Measurements from ENCODE around the gene ADORA1. TPM values are rescaled to one million over a fixed set of nuclear protein-coding genes. Genes with fewer than 3 reads are reported as not detected.

ADORA1 gene
- total and polyA plus RNA-seq, 11 donors: 0.81 to 17.8 (median 9.5) TPM

DNA sequence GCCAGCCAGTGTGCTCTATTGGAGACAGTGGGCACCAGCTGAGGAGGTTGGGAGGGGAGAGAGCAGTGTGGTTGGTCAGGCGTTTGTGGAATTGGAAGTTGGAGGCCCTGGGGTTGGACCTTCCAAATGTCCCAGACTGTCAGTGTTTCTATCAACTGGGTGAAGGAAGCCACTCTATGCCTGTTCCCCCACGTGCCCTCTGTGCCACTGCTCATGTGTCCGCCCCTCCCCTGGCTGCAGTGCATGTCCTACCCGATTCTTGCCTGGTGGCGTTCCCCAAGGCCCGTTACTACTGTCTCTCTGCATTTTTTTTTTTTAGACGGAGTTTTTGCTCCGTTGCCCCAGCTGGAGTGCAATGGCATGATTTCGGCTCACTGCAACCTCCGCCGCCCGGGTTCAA is 21.1 kb downstream of the ADORA1 start:
- 85 to 93% (median 89%) methylated on average over 12 of the region's 12 CpGs for WGBS, 4 donors

DNA sequence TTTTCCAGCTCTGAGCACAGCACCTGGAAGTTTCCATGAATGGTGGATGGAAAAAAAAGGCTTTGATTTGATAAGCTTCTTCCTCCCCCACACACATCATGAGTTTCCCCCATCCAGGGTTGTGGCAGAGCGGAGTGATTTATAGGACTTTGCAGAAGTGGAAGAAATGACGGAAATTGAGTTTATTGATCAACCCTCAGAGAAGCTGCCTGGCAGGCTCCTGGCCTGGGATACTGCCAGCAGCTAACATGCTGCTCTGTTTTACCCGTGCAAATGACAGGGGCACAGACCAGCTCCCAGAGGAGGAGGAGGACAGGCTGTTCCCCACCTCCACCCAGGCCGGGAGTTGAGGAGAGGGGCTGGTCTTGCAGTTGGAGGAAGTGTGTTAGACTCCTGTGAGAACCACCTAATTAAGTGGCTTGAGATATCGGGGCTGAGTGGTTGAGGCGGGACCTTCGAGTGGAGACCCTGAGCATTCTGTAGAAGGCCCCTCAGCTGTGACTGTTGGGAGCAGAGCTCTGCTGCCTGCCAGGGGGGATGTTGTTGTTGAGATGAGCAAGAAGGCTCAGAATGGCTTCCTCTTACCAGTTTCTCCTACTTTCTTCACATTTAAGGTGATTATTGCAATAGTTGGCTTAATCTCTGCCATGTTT is 21.8 kb downstream of the ADORA1 start:
- 69 to 76% (median 72%) methylated on average over 7 of the region's 7 CpGs for WGBS, 4 donors
- H3K27me3 ChIP-seq: no peaks in the 10 kb centered on the region
- no peak overlapping the region for H3K4me3 ChIP-seq
- no peaks in the 10 kb centered on the region for H3K36me3 ChIP-seq
- ATAC-seq (no peak), DNase-seq (no peak)
- intact Hi-C loops (cut with DNase I): no loop called here
- H3K9me3 ChIP-seq: no peaks in the 10 kb centered on the region
- H3K27ac ChIP-seq: no peak overlapping the region
- TF ChIP-seq POLR2A (IDR thresholded peaks at IDR 0.05): no peak
- TF ChIP-seq CTCF (IDR thresholded peaks at IDR 0.05): no peak
- H3K4me1 ChIP-seq: peaks cover 0 to 22% (median 7%) of the 10 kb centered on the region in 12 donors

More for the DNA sequence above, 21.1 kb downstream of the ADORA1 start:
- DNase-seq: peak in 1 of 5 donors; percentile 18
- no peak overlapping the region for H3K4me3 ChIP-seq
- no peaks in the 10 kb centered on the region for H3K9me3 ChIP-seq
- H3K27me3 ChIP-seq: no peaks in the 10 kb centered on the region
- peaks cover 0 to 18% (median 6%) of the 10 kb centered on the region in 12 donors for H3K4me1 ChIP-seq
- peak in 1 of 4 donors; percentile 47 for ATAC-seq
- H3K27ac ChIP-seq: no peak overlapping the region
- intact Hi-C loops (cut with DNase I): no loop called here
- TF ChIP-seq CTCF (IDR thresholded peaks at IDR 0.05) (no peak), POLR2A (IDR thresholded peaks at IDR 0.05) (no peak)
- H3K36me3 ChIP-seq: no peaks in the 10 kb centered on the region

DNA sequence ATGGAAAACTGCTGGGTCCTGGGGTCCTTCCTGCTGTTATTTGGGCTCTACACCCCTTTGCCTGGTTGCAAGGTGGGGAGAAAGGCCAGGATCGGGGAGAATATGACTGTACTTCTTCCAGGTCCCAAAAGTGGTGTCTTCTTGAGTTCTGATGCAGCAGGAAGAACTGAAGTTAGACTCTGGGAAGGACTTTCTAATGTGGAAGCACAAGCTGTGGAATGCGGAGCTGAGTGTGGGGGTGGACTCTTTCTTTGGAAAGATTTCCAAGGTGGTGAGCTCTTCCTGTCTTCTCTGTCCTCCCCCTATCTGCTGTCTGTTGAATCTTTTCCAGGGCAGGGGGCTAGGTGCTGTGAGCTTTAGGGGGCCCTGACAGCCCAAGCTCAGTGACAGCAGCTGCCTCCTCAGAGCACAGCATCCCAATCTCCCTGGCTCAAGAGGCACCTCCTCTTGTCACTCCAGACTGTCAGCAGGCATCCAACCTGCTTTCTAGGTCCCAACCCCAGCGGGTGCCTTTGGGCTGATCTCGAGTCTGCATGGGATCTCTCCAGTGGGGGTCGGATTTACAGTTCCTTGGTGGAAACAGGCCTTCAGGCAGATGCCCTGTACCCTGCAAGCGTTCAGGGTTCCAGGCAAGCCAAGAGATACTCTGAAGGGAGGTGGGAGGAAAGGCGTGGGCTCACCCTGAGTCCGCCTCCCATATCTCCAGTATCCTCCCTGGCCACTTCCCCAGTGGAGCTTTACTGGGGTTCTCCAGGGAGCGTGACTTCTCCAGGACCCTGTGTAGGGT is 23.2 kb downstream of the ADORA1 start:
- WGBS, 4 donors: 67 to 75% (median 73%) methylated on average over 7 to 9 of the region's 9 CpGs
- DNase-seq (peak in 1 of 5 donors; percentile 12), ATAC-seq (no peak)
- no peak overlapping the region for H3K27ac ChIP-seq
- H3K36me3 ChIP-seq: no peaks in the 10 kb centered on the region
- intact Hi-C loops (cut with DNase I): no loop called here
- no peaks in the 10 kb centered on the region for H3K27me3 ChIP-seq
- H3K4me1 ChIP-seq: peaks cover 0 to 22% (median 7%) of the 10 kb centered on the region in 12 donors
- H3K9me3 ChIP-seq: no peaks in the 10 kb centered on the region
- no peak for TF ChIP-seq POLR2A (IDR thresholded peaks at IDR 0.05)
- no peak for TF ChIP-seq CTCF (IDR thresholded peaks at IDR 0.05)
- no peak overlapping the region for H3K4me3 ChIP-seq

- no peak for ATAC-seq
- TF ChIP-seq CTCF (IDR thresholded peaks at IDR 0.05) (no peak), POLR2A (IDR thresholded peaks at IDR 0.05) (no peak)
- Histone ChIP-seq H3K4me1 (peaks cover 0 to 22% (median 7%) of the 10 kb centered on the region in 12 donors), H3K27ac (no peak overlapping the region), H3K27me3 (no peaks in the 10 kb centered on the region), H3K9me3 (no peaks in the 10 kb centered on the region), H3K4me3 (no peak overlapping the region), H3K36me3 (no peaks in the 10 kb centered on the region)
- DNase-seq: no peak
- intact Hi-C loops (cut with DNase I): no loop called here
- WGBS, 4 donors: 54 to 59% (median 56%) methylated on average over 9 of the region's 9 CpGs
Observed at GRCh38 chr1:203151362-203152157, 24.0 kb downstream of the ADORA1 start.

Data from heart left ventricle (tissue), 16 donors.